Measurements from ENCODE around the gene IFITM10.

The IFITM10 gene

GRCh38 chr11:1750481-1750839 is at the start of gene IFITM10:
TSS of gene IFITM10 (minus strand) at chr11:1750595. CDS start at chr11:1750442, 153 bp downstream.
- DNase-seq, result no peak

DNA sequence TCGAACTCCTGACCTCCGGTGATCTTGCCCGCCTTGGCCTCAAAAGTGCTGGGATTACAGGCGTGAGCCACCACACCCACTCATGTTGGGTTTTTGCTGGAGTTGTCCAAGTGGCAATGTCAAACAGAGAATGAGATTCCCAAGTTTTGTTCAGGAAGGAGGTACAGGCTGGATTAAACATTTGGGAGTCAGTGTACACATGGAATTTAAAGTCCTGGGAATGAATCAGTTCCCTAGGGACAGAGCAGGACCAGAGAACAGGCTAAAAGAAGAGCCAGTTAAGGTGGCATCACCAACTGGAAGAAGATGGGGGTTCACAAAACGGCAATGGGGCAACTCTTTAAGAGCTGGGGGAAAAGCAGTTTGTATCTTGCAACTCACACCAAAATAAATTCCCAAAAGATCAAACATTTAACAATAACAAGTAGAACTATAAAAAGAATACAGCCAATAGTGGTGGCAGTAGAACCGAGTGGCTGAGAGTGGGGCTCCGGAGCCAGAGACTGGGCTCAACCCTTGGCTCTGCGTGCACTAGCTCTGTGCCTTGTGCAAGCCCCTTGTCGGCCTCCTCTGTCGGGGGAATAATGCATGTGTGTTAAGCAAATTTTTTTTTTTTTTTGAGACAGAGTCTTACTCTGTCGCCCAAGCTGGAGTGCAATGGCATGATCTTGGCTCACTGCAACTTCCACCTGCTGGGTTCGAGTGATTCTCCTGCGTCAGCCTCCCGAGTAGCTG is 47.2 kb upstream of the IFITM10 start:
- DNase-seq, result no peak

DNA sequence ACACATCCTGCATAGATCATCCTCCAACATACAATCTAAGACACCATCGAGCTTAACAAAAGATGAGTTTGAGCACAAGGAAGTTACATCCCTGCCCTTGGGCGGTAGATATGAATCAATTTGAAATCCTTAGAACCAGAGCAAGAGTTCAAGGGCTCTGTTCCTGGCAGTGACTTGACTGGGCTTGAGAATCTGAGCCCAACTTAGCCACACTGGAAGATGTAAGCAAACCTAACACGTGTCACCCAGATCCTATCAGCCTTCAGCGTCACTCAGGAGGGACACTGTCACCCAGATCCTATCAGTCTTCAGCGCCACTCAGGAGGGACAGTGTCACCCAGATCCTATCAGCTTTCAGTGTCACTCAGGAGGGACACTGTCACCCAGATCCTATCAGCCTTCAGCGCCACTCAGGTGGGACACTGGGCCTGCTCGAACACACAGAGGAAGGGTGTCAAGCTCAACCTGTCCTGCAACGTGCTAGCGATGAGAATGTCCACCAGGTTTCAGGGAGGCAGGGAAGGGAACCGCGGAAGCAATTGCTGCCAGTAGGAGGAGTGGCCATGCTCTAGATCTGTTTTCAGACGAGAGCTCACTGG is 46.1 kb upstream of the IFITM10 start:
- DNase-seq, result no peak

- no peak for DNase-seq
Measured at GRCh38 chr11:1793081-1793480, 42.7 kb upstream of the IFITM10 start.

DNA sequence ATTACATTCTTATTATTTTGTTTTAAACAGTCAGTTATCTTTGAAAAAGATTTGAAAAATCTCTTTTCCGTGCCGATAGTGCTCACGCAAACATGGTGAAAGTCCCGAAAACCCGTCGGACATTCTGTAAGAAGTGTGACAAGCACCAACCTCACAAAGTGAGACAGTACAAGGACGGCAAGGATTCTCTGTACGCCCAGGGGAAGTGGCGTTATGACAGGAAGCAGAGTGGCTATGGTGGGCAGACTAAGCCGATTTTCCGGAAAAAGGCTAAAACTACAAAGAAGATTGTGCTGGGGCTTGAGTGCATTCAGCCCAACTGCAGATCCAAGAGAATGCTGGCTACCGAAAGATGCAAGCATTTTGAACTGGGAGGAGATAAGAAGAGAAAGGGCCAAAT is 42.1 kb upstream of the IFITM10 start:
- DNase-seq, result no peak

DNA sequence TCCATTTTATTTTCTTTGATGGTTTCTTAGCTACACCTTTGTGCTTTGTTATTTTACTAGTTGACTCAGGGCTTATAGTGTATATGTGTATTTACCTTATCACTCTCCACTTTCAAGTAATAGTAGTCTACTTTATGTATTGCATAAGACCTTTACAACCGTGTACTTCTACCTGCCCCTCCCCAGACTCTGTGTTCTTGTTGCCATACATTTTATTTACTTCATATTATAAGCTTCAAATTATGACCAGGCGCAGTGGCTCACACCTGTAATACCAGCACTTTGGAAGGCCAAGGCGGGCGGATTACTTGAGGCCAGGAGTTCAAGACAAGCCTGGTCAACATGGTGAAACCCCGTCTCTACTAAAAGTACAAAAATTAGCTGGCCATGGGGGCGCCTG is 41.5 kb upstream of the IFITM10 start:
- no peak for DNase-seq

DNA sequence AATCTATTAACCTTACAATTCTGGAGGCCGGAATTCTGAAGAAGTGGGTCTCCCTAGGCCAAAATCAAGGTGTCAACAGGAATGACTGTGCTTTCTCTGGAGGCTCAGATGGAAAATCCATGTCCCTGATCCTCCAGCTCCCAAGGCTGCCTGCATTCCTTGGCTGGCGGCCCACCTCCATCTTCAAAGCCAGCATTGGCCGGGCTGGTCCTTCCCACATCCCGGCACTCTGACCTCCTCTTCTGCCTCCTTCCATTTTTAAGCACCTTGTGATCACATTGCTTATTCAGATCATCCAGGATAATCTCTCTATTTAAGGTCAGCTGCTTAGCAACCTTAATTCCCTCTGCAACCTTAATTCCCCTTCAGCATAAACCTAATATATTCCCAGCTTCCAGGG is 36.1 kb upstream of the IFITM10 start:
- no peak for DNase-seq

GRCh38 chr11:1785749-1786413 is 35.5 kb upstream of the IFITM10 start:
- peak; percentile 27 for DNase-seq

DNA sequence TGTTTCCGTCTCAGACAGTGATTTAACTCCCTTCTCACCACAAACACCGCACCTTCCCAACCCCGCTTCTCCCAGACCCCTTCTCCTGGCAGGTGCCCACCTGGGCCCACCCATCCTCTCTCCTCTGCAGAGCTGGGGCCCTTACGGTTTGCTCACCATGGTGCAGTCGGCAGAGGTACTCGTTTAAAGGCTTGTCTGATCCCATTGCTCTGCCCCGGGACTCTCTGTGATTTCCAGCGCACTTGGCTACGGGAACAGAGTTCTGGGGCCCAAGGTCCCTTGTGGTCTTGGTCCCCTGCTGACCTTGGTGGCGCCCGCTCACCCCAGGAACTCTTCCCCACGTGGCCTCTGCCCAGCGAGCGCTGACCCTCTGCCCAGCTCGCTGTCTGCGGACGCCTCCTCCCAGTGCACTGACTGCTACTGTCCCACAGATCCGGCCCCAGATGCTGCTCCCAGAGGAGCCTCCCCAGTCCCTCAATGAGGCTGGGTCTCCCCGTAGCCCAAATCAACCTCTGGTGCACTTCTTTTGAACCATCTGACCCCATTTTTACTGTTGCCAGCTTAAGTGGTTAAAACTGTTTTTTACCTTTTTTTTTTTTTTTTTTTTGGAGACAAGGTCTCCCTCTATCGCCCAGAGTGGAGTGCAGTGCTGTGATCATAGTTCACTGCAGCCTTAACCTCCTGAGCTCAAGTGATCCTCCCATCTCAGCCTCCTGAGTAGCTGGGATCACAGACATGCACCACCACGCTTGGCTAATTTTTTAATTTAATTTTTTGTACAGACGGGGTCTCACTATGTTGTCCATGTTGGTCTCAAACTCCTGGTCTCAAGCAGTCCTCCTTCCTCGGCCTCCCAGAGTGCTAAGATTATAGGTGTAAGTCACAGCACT is 34.6 kb upstream of the IFITM10 start:
- no peak for DNase-seq

GRCh38 chr11:1783725-1784529 is 33.5 kb upstream of the IFITM10 start:
- DNase-seq, result no peak

GRCh38 chr11:1782831-1783724 is 32.7 kb upstream of the IFITM10 start:
- no peak for DNase-seq

DNA sequence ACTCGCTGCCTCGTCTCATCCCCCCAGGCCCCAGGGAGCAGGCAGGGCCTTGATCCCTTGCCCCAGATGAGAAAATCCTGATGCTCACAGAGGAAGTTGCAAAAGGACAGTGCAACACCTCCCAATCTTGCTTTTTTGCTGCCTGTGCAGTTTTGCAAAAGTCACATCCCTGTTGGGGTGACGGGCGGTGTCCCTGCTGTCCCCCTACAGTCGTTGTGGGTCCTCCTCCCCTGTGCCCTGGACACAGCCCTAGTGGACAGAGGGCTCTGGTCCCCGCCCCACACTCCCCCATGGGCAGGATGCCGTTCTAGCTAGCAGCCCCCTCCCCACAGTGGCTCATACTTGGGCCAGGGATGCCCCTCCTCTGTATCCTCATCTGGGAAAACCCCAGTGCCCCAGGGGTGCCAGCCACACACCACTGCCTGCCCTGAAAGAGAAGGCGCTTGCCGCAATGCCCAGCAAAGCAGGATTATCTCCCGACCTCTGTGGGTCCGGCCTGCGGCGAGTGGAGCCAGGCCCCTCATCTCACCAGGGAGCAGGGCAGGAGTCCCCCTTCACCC is 31.7 kb upstream of the IFITM10 start:
- no peak for DNase-seq

DNA sequence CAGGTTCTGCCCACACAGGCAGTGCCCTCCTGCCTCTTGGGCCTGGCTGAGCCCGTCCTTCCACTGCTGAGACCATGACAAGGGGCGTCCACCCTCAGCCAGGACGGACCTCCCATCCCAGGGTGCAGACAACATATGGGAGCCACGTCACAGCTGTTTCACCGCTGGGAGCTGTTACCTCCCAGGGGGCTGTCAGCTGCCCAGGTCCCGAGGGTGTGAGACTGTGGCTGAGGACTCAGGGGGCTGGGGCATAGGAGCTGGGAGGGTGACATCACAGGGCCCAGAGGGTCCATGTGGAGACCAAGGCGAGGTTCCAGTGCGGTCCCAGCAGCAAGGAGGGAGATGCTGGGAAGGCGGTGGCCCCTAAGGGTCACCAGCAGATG is 31.2 kb upstream of the IFITM10 start:
- DNase-seq, result no peak

DNA sequence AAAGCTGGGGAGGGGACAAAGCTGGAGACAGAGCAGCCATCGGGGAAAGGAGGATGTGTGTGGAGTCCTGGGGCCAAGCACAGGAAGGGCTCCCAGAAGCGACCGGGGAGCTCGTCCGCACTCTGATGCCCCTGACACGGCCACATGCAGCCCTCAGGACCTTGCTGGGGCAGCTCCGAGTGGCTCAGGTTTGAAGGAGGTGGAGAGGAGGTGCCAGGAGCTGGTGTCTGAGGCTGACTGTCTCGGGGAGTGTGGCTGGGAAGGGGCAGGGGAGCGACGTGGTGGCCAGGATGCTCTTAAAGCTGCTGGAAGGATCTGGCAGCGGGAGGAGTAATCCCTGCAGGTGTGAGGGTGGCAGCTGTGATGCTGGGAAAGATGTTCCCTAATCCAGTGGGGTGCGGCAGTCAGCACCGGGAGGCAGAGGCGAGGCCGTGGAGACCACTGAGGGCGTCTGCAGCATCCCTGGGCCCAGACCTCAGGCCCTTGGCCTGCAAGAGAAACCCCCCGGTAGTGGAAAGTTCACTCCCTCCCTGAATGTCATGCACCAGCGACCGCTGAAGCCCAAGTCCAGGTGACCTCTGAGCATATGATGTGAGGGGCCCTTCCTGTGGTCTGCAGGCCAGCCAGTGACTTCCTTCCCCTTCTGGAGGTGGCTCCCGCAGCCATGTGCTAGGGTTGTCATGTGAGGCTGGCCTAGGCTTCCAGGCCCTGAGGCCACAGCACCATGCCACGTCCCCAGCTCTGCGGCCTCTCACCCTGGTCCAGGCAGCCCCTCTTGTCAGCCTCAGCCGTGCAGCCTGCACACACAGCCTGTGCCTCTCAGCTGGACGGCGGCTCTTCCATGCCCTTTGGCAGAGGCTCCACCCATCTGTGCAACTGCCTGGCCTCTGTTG is 30.6 kb upstream of the IFITM10 start:
- peak; percentile 29 for DNase-seq

DNA sequence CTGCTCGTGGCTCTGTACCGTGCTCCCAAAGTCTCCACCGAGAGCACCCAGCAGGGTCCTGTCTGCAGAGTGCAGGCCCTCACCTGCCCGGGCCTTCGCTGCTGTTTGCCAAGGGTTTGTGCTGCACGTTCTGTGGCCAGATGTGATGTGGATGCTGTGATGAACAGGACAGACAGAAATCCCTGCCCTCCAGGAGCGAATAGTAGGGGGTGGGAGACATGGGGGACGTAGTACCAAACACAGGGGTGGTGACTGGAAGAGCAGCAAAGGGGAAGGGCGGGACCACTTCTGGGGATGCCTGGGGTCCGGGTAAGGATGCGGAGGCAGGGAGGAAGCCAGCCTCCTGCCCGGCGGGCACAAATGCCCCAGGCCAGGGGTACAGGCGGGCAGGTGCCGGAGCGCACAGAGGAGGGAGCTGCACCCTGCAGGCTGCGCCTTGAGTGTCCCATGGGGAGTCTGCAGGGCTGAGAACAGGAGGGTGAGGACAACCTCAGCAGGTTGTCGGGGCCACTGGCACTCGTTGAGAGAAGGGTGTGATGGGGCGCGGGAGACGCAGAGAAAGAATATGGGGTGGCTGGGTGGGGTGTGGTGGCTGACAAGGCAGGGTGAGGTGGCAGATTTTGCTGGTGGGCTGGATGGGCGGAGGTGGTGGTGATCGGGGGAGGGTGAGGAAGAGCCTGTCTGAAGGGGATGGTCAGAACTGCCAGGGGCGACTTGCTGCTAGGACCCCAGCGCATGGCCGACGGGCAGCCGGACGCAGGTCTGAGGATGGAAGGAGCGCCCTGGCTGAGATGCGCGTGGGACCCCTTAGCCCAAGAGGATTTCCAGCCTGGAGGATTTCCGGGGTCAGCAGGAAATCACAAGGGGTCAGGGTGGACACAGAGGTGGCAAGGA is 29.7 kb upstream of the IFITM10 start:
- no peak for DNase-seq

DNA sequence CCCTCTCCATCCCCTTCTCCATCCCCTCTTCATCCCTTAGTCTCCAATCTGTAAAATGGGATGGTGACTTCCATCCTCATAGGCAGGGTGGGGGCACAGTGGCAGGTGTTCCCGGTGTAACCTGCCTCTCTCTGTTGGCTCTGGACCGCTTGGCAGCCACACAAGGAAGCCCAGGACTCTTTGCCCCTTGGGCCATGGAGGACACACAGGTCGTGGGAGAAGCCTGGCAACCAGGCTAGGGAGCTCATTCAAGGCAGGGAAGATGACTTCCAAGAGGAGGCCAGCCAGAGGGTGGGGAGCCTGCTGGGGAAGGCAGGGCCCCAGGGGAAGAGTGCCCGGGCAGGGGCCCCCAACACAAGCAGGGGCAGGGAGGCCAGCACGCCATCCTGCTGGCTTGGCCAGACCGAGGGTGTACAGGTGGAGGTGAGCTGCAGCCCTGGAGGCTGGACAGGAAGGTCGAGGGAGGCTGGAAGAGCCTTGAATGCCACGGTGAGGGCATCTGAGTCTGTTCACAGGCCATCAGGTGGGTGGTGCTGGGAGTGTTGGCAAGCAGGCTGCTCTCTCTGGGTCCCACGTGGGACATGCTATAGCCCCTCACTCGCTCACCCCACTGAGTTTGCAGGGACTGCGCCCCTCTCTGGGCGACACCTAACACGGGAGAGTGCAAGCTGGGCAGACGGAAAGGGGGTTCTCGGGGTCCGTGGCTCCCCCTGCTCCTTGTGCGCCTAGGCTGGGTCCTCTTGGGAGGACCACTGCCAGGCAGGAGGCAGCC is 28.8 kb upstream of the IFITM10 start:
- DNase-seq, result no peak

DNA sequence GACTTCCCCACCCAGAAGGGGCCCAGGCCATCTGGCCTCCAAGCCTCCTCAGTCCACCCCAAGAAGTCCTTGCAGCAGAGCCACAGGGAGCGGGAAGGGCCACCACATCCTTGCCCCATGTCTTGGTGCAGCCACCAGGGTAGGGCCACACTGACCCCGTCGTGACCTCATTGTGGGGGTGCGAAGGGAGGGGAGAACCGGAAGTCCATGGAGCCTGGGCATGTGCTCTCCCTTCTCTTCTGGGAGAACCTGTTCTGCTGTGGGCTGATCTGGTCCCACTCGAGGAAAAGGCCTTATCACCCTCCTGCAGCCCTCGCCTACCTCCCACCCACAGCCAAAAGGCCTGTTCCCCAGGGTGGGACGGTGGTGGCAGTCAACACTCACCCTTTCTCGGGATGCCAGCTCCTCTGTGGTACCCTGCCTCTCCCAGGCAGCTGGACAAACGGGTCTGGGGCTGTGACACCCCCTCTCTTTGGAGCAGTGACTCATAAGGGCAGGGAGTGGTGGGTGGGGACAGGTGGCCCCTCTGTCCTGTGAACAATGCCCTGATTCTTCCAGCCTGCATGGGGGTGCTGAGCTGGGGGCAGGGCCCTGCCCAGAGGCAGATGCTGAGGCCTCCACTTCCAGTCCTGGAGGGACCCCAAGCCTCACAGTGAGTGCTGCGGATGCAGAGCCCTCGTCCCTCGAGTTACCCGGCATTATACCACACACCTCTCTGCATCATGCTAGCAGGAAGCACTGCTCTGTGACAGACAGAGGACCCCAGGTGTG is 27.9 kb upstream of the IFITM10 start:
- DNase-seq, result peak; percentile 34
